ENCODE results near the gene CNGA1.

DNA sequence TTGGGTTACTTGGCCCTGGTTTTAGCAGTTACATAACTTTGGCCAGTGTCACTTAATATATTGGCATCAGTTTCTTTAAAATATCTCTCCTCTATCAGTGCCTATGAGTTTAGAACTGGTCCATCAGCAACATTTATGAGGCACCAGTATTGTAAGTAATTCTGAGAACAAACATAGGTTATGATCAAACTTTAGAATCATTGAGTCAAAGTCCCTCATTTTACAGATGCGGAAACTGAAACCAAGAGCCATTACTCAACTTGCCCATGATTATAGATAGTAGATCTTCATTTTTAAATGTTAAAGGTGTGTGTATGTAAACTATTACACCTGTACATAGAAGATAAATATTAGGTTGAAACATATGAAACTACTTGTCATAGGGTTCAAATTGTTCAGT, 4.6 kb upstream of the CNGA1 start:
- TF ChIP-seq CTCF (IDR thresholded peaks at IDR 0.05) (no peak), ZFX (IDR thresholded peaks at IDR 0.05; ENCODE audit: borderline replicate concordance) (no peak)
